Mucosa of descending colon (tissue), 3 donors: ENCODE results near the gene DGLUCY. TPM values are rescaled to one million over a fixed set of nuclear protein-coding genes. Genes with fewer than 3 reads are reported as not detected.

Experiments
- ATAC-seq: fragments of 200-7000 bp; cut with Tn5 transposase; one replicate; pipeline ENCODE4 v1.9.1; 2020; ENCODE audit warnings: mild to moderate bottlenecking, moderate library complexity
- DNase-seq, 3 donors: peaks; one replicate each; pipeline ENCODE4 v3.0.0-alpha.2; 2020
- H3K36me3 ChIP-seq: fragments of 200-600 bp; one replicate; pipeline ENCODE4 v1.8.0; 2021; ENCODE audit warnings: low read depth, mild to moderate bottlenecking
- H3K4me1 ChIP-seq: fragments of 200-600 bp; one replicate; pipeline ENCODE4 v1.8.0; 2021; ENCODE audit warnings: low read depth, mild to moderate bottlenecking
- H3K4me3 ChIP-seq: fragments of 200-600 bp; one replicate; pipeline ENCODE4 v1.8.0; 2021; ENCODE audit warnings: mild to moderate bottlenecking
- H3K9me3 ChIP-seq: fragments of 200-600 bp; one replicate; pipeline ENCODE4 v1.8.0; 2021; ENCODE audit warnings: mild to moderate bottlenecking
- CTCF ChIP-seq: fragments of 200-600 bp; IDR thresholded peaks from one replicate; pipeline ENCODE4 v1.8.0; 2022; ENCODE audit warnings: antibody characterized with exemption, mild to moderate bottlenecking
- intact Hi-C, 2 donors: fragments of 100-400 bp; cut with DNase I in 1 of 2; cut with micrococcal nuclease in 1 of 2; formaldehyde crosslinking; loops; one replicate each; pipeline versions ENCODE4 v1.11.0 to v1.11.1; 2022; cut with DNase I, micrococcal nuclease
- total RNA-seq, 3 donors: library from RNA; stranded (reverse); fragmentation: NEBNext Ultra II Directional in 2 of 3; extraction: Animal tissue kit (Norgen Biotek cat#: 25700) in 2 of 3; gene quantifications; one replicate each; pipeline versions ENCODE4 v1.2.1 to v1.2.4, GENCODE V29; 2021 to 2023
- donor health status: DM: no; HTN: no; CAD: no; lungs with moderate emphysema.
- donor health status: DM: no; HTN: no; CAD: no.
- donor health status: DM: no; HTN: yes; CAD: no.

The DGLUCY gene
- total RNA-seq, 3 donors from 2014 or later: 94.0 to 149 (median 114) TPM

DNA sequence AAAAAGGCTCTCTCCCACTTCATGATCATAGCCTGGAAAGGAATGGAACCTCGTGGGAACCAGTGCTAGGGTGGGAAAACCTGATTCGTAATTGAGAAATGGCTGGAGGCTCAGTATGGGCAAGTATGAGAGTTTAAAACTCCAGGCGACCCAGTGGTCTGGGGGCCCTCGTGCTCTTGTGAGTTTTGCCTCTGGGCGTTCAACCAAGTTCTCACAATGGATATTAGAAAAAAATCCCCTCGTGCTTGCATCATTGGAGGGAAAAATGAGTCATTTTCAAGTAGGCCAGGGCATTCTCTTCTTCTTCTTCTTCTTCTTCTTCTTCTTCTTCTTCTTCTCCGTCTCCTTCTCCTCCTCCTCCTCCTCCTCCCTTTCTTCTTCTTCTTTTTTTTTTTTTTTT is 91.6 kb downstream of the DGLUCY start:
- ATAC-seq: no peak
- H3K36me3 ChIP-seq: peaks cover 2% of the 10 kb centered on the region

DNA sequence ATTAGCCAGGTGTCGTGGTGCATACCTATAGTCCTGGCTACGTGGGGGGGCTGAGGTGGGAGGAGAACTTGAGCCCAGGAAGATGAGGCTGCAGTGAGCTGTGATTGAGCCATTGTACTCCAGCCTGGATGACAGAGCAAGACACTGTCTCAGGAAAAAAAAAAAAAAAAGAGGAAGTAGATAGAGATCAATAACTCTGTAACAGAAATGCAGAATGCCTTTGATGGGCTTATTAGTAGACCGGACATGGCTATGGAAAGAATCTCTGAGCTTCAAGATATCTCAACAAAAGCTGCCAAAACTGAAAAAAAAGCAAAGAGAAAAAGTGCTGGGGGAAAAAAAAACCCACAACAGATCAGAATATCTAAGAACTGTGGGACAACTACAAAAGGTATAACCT is 93.1 kb downstream of the DGLUCY start:
- ATAC-seq (no peak), DNase-seq (no peak)
- TF ChIP-seq CTCF: no peak
- intact Hi-C loops: no loop called here
- Histone ChIP-seq H3K36me3 (peaks cover 5% of the 10 kb centered on the region), H3K4me1 (no peaks in the 10 kb centered on the region), H3K4me3 (no peak overlapping the region), H3K9me3 (no peaks in the 10 kb centered on the region)

More for the DNA sequence above, 91.6 kb downstream of the DGLUCY start:
- DNase-seq: no peak
- H3K4me1 ChIP-seq: no peaks in the 10 kb centered on the region
- H3K4me3 ChIP-seq: no peak overlapping the region
- peaks cover 4% of the 10 kb centered on the region for H3K9me3 ChIP-seq
- intact Hi-C loops: no loop called here
- no peak for TF ChIP-seq CTCF

DNA sequence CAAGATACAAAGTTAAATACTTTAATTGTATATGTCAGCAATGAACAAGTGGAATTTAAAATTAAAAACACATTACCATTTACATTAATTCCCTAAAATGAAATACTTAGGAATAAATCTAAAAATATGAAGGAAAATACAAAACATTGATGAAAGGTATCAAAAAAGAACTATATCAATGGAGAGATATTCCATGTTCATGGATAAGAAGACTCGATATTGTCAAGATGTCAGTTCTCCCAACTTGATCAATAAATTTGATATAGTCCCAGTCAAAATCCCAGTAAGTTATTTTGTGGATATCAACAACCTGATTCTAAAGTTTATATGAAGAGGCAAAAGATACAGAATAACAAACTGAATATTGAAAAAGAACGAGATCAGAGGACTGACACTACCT is 97.1 kb downstream of the DGLUCY start:
- peaks cover 12% of the 10 kb centered on the region for H3K36me3 ChIP-seq
- TF ChIP-seq CTCF: no peak

DNA sequence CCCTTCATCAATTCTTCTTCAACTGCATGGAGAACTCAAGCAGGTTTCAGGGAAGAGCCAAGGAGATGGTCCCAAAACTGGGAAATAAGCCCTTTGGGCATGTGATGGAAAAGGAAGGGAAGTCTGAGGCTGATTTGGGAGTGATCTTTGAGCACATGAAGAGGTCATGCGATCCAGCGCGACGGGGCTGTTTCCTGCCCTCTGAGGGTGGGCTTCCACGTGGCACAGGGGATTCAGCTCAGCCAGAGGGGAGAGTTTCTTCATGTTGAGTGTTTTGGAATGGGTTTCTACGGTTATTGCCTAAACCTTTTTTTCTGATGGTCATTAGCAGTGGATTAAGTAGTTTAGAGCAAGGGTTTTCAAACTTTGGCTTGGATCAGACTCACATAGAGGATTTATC is 100.4 kb downstream of the DGLUCY start:
- DNase-seq (no peak), ATAC-seq (no peak)
- intact Hi-C loops: no loop called here
- no peaks in the 10 kb centered on the region for H3K9me3 ChIP-seq
- no peaks in the 10 kb centered on the region for H3K4me1 ChIP-seq
- no peak overlapping the region for H3K4me3 ChIP-seq
- peaks cover 16% of the 10 kb centered on the region for H3K36me3 ChIP-seq
- TF ChIP-seq CTCF: no peak

More for the DNA sequence above, 97.1 kb downstream of the DGLUCY start:
- DNase-seq: no peak
- H3K4me3 ChIP-seq: no peak overlapping the region
- H3K9me3 ChIP-seq: no peaks in the 10 kb centered on the region
- H3K4me1 ChIP-seq: no peaks in the 10 kb centered on the region
- intact Hi-C loops: no loop called here
- no peak for ATAC-seq

DNA sequence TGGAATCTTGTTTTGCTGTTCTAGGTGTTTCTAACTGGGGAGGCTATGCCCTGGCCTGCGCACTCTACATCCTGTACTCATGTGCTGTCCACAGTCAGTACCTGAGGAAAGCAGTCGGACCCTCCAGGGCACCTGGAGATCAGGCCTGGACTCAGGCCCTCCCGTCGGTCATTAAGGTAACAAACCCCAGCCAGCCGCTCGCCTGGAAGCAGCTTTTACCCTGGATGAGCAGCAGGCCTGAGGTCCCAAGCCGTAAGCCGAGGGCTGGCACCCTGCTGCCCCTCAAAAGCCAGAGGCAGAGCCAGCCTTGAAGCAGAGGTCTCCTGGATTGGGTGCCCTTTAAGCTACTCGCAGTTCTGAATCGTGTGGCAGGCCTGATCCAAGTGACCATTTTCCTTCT is 101.5 kb downstream of the DGLUCY start:
- Histone ChIP-seq H3K4me1 (no peaks in the 10 kb centered on the region), H3K9me3 (no peaks in the 10 kb centered on the region), H3K4me3 (no peak overlapping the region), H3K36me3 (peaks cover 16% of the 10 kb centered on the region)
- ATAC-seq: no peak
- no peak for TF ChIP-seq CTCF
- intact Hi-C loops: no loop called here
- DNase-seq: no peak

DNA sequence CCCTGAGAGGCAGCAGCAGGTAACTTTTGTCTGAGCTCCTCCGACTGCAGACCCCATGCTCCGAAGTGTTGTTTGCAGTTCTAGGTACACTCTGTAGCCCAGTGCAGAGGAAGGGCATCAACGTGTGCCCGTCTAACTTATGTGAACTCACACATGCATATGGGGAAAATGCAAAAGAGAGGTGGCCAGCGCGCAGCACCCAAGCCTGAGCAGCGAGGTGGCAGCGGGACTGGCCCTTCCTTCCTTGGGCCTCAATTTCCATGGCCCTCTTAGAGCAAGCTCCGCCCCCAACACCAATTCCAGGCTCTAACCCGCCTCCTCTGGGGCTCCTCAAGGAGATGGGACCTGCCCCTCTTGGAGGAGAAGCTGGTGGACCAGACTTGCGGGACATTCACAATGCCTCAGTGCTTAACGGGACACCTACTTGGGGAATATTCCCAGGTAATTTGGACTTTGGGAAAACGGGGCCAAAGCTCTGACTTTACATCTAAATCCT is 102.9 kb downstream of the DGLUCY start:
- ATAC-seq (no peak), DNase-seq (no peak)
- Histone ChIP-seq H3K4me3 (no peak overlapping the region), H3K36me3 (peaks cover 11% of the 10 kb centered on the region), H3K4me1 (no peaks in the 10 kb centered on the region), H3K9me3 (no peaks in the 10 kb centered on the region)
- intact Hi-C loops: no loop called here
- no peak for TF ChIP-seq CTCF
